Effector memory CD8-positive, alpha-beta T cell (primary cell): Measurements from ENCODE around the gene IGSF5.

Source experiments
- ATAC-seq: fragments of 150-1000 bp; cut with Tn5 transposase; replicated peaks from 2 replicates; pipeline ENCODE4 v1.10.0; 2021; ENCODE audit warnings: mild to moderate bottlenecking, moderate library complexity
- DNase-seq, 3 experiments: peaks; one replicate each; pipeline ENCODE4 v3.0.0; 2021
- H3K27ac Mint-ChIP-seq, 2 donors: one replicate each; pipeline ENCODE4 v1.8.0; 2022; ENCODE audit warnings: mild to moderate bottlenecking in 2 of 2, mixed read lengths in 2 of 2, moderate library complexity in 2 of 2
- H3K27me3 Mint-ChIP-seq, 2 donors: one replicate each; pipeline ENCODE4 v1.8.0; 2022; ENCODE audit warnings: mixed read lengths in 2 of 2
- H3K36me3 Mint-ChIP-seq: one replicate; pipeline ENCODE4 v1.8.0; 2022; ENCODE audit warnings: mild to moderate bottlenecking, moderate library complexity, mixed read lengths; ENCODE audit not compliant: insufficient read depth
- H3K4me1 Mint-ChIP-seq, 2 donors: one replicate each; pipeline ENCODE4 v1.8.0; 2022; ENCODE audit warnings: low read depth in 2 of 2, mixed read lengths in 2 of 2
- H3K4me3 Mint-ChIP-seq, 2 donors: one replicate each; pipeline ENCODE4 v1.8.0; 2022; ENCODE audit warnings: mild to moderate bottlenecking in 2 of 2, mixed read lengths in 2 of 2, moderate library complexity in 2 of 2
- H3K9me3 Mint-ChIP-seq, 2 donors: one replicate each; pipeline ENCODE4 v1.8.0; 2022; ENCODE audit warnings: mixed read lengths in 2 of 2

The IGSF5 gene

GRCh38 chr21:39756285-39756684 is 11.3 kb downstream of the IGSF5 start:
- H3K4me1 Mint-ChIP-seq: no peaks in the 10 kb centered on the region
- ATAC-seq: no peak
- peaks cover 4 to 8% of the 10 kb centered on the region in 2 donors for H3K9me3 Mint-ChIP-seq
- no peak overlapping the region for H3K27ac Mint-ChIP-seq
- peaks cover 0 to 10% of the 10 kb centered on the region in 2 donors for H3K27me3 Mint-ChIP-seq
- no peaks in the 10 kb centered on the region for H3K36me3 Mint-ChIP-seq
- no peak overlapping the region for H3K4me3 Mint-ChIP-seq
- DNase-seq: no peak

- Mint-ChIP-seq H3K27me3 (peaks cover 0 to 6% of the 10 kb centered on the region in 2 donors), H3K4me1 (no peaks in the 10 kb centered on the region), H3K36me3 (peaks cover 6% of the 10 kb centered on the region), H3K4me3 (no peak overlapping the region), H3K9me3 (peaks cover 13 to 14% of the 10 kb centered on the region in 2 donors), H3K27ac (no peak overlapping the region)
- DNase-seq (no peak), ATAC-seq (no peak)
Observed at GRCh38 chr21:39763272-39763970, 18.4 kb downstream of the IGSF5 start.

GRCh38 chr21:39774227-39774626 is 29.2 kb downstream of the IGSF5 start:
- H3K4me3 Mint-ChIP-seq: no peak overlapping the region
- H3K4me1 Mint-ChIP-seq: no peaks in the 10 kb centered on the region
- peaks cover 0 to 1% of the 10 kb centered on the region in 2 donors for H3K9me3 Mint-ChIP-seq
- no peaks in the 10 kb centered on the region for H3K27me3 Mint-ChIP-seq
- no peak for DNase-seq
- H3K27ac Mint-ChIP-seq: no peak overlapping the region
- H3K36me3 Mint-ChIP-seq: no peaks in the 10 kb centered on the region
- no peak for ATAC-seq

GRCh38 chr21:39775816-39776215 is 30.8 kb downstream of the IGSF5 start:
- H3K27ac Mint-ChIP-seq: no peak overlapping the region
- H3K9me3 Mint-ChIP-seq: peaks cover 0 to 1% of the 10 kb centered on the region in 2 donors
- DNase-seq (no peak), ATAC-seq (no peak)
- no peaks in the 10 kb centered on the region for H3K4me1 Mint-ChIP-seq
- H3K27me3 Mint-ChIP-seq: no peaks in the 10 kb centered on the region
- no peak overlapping the region for H3K4me3 Mint-ChIP-seq
- no peaks in the 10 kb centered on the region for H3K36me3 Mint-ChIP-seq

DNA sequence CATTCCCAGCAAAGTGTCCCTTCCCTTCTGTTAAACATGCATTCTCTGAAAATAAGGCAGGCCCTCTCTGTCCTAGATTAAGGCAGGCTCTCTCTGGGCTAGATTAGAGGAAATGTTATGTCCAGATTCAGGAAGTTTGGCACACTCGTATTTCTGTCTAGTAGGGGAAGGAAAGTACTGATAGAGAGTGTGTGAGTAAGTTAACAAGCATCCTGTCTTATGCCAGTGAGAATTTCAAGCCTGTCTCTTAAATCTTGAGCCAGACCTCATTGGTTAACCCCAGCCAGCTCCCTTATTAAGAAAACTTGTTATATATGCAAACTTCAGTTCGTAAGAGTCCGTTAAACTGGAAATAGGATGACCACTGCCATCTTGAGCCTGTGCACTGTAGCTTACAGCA is 31.6 kb downstream of the IGSF5 start:
- Mint-ChIP-seq H3K36me3 (no peaks in the 10 kb centered on the region), H3K9me3 (peaks cover 0 to 1% of the 10 kb centered on the region in 2 donors), H3K4me1 (no peaks in the 10 kb centered on the region), H3K27ac (no peak overlapping the region), H3K4me3 (no peak overlapping the region), H3K27me3 (no peaks in the 10 kb centered on the region)
- ATAC-seq: no peak
- no peak for DNase-seq

DNA sequence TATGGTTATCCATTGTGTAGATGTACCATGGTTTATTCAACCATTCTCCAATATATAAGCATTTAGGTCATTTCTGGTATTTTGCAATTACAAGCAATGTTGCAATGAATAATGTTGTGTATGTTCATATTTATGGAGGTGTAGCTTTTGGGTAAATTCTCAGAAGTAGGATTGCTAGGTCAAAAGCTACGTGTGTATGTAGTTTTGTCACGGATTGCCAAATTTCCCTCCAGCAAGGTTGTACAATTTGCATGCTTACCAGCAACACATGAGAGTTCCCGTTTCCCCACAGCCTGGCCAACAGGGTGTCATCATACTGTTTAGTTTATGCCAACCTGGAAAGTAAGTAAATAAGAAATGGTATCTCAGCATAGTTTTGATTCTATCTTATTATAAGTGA is 36.3 kb downstream of the IGSF5 start:
- Mint-ChIP-seq H3K4me1 (no peaks in the 10 kb centered on the region), H3K9me3 (peaks cover 2 to 12% of the 10 kb centered on the region in 2 donors), H3K36me3 (no peaks in the 10 kb centered on the region), H3K4me3 (no peak overlapping the region), H3K27ac (no peak overlapping the region), H3K27me3 (no peaks in the 10 kb centered on the region)
- DNase-seq (no peak), ATAC-seq (no peak)

GRCh38 chr21:39788383-39788782 is 43.4 kb downstream of the IGSF5 start:
- no peak overlapping the region for H3K27ac Mint-ChIP-seq
- no peaks in the 10 kb centered on the region for H3K4me1 Mint-ChIP-seq
- DNase-seq (no peak), ATAC-seq (no peak)
- no peaks in the 10 kb centered on the region for H3K27me3 Mint-ChIP-seq
- H3K9me3 Mint-ChIP-seq: no peaks in the 10 kb centered on the region
- H3K36me3 Mint-ChIP-seq: no peaks in the 10 kb centered on the region
- no peak overlapping the region for H3K4me3 Mint-ChIP-seq

DNA sequence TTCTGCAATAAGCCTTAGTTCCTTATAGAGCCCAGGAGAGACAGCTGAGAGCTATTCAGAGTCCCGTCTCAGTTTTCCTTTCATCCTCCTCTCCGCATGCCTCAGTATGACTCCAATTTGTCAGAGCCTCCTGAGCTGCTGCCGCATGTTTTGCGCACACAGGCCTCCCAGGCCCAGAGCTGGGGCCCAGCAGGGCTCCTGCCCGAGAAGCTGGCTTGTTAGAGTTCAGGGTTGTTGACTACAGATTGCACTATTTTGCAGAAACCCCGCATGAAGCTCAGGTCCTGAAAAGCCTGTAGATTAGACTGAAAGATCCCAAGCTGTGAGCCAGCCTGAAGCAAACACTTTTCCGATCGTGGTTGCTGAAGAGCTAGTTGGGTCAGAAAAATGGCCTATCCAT is 51.5 kb downstream of the IGSF5 start:
- Mint-ChIP-seq H3K27ac (no peak overlapping the region), H3K27me3 (no peaks in the 10 kb centered on the region), H3K36me3 (no peaks in the 10 kb centered on the region), H3K4me1 (no peaks in the 10 kb centered on the region), H3K4me3 (no peak overlapping the region), H3K9me3 (peaks cover 0 to 2% of the 10 kb centered on the region in 2 donors)
- DNase-seq: no peak
- ATAC-seq: no peak

GRCh38 chr21:39799178-39799577 is 54.2 kb downstream of the IGSF5 start:
- Mint-ChIP-seq H3K27ac (no peak overlapping the region), H3K36me3 (no peaks in the 10 kb centered on the region), H3K4me3 (no peak overlapping the region), H3K27me3 (no peaks in the 10 kb centered on the region), H3K9me3 (peaks cover 0 to 2% of the 10 kb centered on the region in 2 donors), H3K4me1 (no peaks in the 10 kb centered on the region)
- no peak for ATAC-seq
- DNase-seq: no peak

DNA sequence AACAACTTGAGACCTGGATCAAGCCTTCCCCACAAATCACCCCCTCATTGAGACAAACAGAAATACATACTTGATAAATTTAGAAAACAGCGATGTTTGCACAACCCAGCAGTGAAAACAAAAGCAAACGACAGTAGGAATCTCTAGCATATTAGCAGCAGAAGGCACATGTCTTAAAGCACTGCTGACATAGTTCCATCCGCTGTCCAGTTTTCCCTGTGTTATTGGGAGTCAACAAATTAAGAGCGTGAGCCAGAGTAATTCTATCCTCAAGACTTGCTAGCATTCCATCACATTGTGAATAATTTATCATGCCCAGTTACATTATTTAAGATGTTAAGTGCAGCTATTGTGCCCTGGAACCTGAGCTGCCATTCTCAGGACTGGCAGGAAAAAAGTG is 55.3 kb downstream of the IGSF5 start:
- peaks cover 0 to 4% of the 10 kb centered on the region in 2 donors for H3K9me3 Mint-ChIP-seq
- no peaks in the 10 kb centered on the region for H3K27me3 Mint-ChIP-seq
- no peak overlapping the region for H3K4me3 Mint-ChIP-seq
- H3K4me1 Mint-ChIP-seq: no peaks in the 10 kb centered on the region
- no peak for ATAC-seq
- no peak overlapping the region for H3K27ac Mint-ChIP-seq
- no peaks in the 10 kb centered on the region for H3K36me3 Mint-ChIP-seq
- no peak for DNase-seq

DNA sequence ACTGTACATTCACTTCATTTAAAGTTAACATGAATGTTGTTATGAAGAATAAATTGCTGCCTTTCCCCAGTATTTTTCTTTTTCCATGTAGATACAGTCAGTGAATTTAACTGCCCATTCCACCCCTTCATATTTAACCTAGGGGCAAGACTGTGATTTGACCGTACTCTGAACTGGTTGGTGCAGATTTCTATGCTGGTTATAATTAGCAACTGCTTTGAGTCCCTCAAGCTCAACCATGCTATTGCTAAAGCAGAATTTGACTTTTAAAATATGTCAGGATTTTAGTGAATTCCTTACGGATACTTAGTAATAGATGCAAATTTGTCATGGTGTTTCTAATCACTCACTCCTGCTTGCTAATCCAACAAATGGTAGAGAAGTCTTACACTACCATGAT is 57.2 kb downstream of the IGSF5 start:
- Mint-ChIP-seq H3K9me3 (peaks cover 0 to 4% of the 10 kb centered on the region in 2 donors), H3K27me3 (no peaks in the 10 kb centered on the region), H3K4me3 (no peak overlapping the region), H3K27ac (no peak overlapping the region), H3K4me1 (no peaks in the 10 kb centered on the region), H3K36me3 (no peaks in the 10 kb centered on the region)
- no peak for ATAC-seq
- DNase-seq: no peak

DNA sequence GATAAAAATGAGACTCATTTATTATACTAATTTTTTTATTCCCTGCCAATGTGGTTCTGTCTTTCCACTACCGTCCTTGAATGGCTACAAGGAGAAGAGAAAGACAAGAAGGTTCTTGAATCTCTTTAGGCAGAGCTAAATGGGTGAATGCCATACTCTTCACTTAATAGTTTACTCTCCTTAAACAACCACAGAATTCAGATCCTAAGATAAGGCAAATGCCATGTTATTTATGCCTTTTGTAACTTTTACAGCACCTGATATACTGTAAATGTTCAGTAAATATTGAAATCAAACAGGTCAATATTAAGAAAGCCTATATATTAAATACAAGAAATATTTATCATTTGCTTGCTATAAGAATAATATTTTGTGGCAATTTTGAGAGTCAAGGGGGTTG is 58.4 kb downstream of the IGSF5 start:
- no peaks in the 10 kb centered on the region for H3K36me3 Mint-ChIP-seq

GRCh38 chr21:39804240-39804639 is 59.3 kb downstream of the IGSF5 start:
- H3K4me3 Mint-ChIP-seq: no peak overlapping the region
- DNase-seq (no peak), ATAC-seq (no peak)
- H3K36me3 Mint-ChIP-seq: no peaks in the 10 kb centered on the region
- H3K27ac Mint-ChIP-seq: no peak overlapping the region
- H3K27me3 Mint-ChIP-seq: no peaks in the 10 kb centered on the region
- peaks cover 0 to 9% of the 10 kb centered on the region in 2 donors for H3K9me3 Mint-ChIP-seq
- no peaks in the 10 kb centered on the region for H3K4me1 Mint-ChIP-seq

More for the DNA sequence above, 58.4 kb downstream of the IGSF5 start:
- no peak overlapping the region for H3K4me3 Mint-ChIP-seq
- H3K4me1 Mint-ChIP-seq: no peaks in the 10 kb centered on the region
- H3K27ac Mint-ChIP-seq: no peak overlapping the region
- H3K9me3 Mint-ChIP-seq: peaks cover 0 to 4% of the 10 kb centered on the region in 2 donors
- H3K27me3 Mint-ChIP-seq: no peaks in the 10 kb centered on the region
- ATAC-seq (no peak), DNase-seq (no peak)

DNA sequence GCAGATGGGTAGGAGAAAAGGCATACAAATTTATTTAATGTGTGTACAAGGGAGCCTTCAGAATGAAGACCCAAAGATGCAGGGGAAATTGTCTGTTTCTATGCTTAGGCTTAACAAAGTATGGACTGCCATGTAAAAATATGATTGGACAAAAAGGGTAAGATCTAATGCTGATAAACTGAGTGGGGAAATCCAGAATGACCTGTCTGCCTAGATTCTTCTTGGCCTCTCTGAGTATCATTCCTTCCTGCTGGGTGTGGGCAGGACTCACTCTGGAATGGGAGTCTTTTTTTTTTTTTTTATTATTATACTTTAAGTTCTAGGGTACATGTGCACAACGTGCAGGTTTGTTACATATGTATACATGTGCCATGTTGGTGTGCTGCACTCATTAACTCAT is 61.0 kb downstream of the IGSF5 start:
- Mint-ChIP-seq H3K27me3 (no peaks in the 10 kb centered on the region), H3K4me1 (no peaks in the 10 kb centered on the region), H3K36me3 (no peaks in the 10 kb centered on the region), H3K4me3 (no peak overlapping the region), H3K9me3 (peaks cover 0 to 7% of the 10 kb centered on the region in 2 donors), H3K27ac (no peak overlapping the region)
- no peak for DNase-seq
- no peak for ATAC-seq
